KMS-11 (cell line): ENCODE data around the gene RIN3.

Experiments
- H2AFZ ChIP-seq: fragments of 200-600 bp; sonication (generic); 2 replicates; pipeline ENCODE4 v1.6.1; 2016; ENCODE audit warnings: antibody characterized with exemption, mixed run types, low read depth
- H3K27ac ChIP-seq: fragments of 200-600 bp; sonication (generic); 2 replicates; pipeline ENCODE4 v1.6.1; 2016; ENCODE audit warnings: mild to moderate bottlenecking, mixed run types
- H3K27me3 ChIP-seq: fragments of 200-600 bp; sonication (generic); 2 replicates; pipeline ENCODE4 v1.6.1; 2017; ENCODE audit warnings: mild to moderate bottlenecking, low read depth, mixed run types, moderate library complexity; ENCODE audit not compliant: insufficient read depth
- H3K36me3 ChIP-seq: fragments of 200-600 bp; sonication (generic); 2 replicates; pipeline ENCODE4 v1.6.1; 2017; ENCODE audit warnings: mild to moderate bottlenecking, mixed run types; ENCODE audit not compliant: insufficient read depth
- H3K4me1 ChIP-seq: fragments of 200-600 bp; sonication (generic); 2 replicates; pipeline ENCODE4 v1.6.1; 2016; ENCODE audit warnings: mild to moderate bottlenecking, low read depth, mixed run types; ENCODE audit not compliant: poor library complexity, severe bottlenecking
- H3K4me2 ChIP-seq: fragments of 200-600 bp; sonication (generic); 2 replicates; pipeline ENCODE4 v1.7.0; 2016; ENCODE audit warnings: mild to moderate bottlenecking, mixed run types
- H3K4me3 ChIP-seq: fragments of 200-600 bp; sonication (generic); IDR thresholded peaks from 2 replicates; pipeline ENCODE4 v1.6.1; 2017; ENCODE audit warnings: low read depth, low read length, mixed read lengths; ENCODE audit not compliant: insufficient read depth
- H3K79me2 ChIP-seq: fragments of 200-600 bp; sonication (generic); 2 replicates; pipeline ENCODE4 v1.6.1; 2016; ENCODE audit warnings: low read depth, mixed run types; ENCODE audit not compliant: insufficient read depth
- H3K9ac ChIP-seq: fragments of 200-600 bp; sonication (generic); 2 replicates; pipeline ENCODE4 v1.6.1; 2016; ENCODE audit warnings: mild to moderate bottlenecking, mixed run types
- H4K20me1 ChIP-seq: fragments of 200-600 bp; sonication (generic); 2 replicates; pipeline ENCODE4 v1.6.1; 2016; ENCODE audit warnings: mild to moderate bottlenecking, mixed run types; ENCODE audit not compliant: insufficient read depth
- CTCF ChIP-seq: fragments of 200-600 bp; sonication (generic); conservative IDR thresholded peaks from 2 replicates; pipeline ENCODE4 v1.6.1; 2017; ENCODE audit warnings: low read depth, mild to moderate bottlenecking, antibody characterized with exemption, low read length, moderate library complexity, mixed read lengths

The RIN3 gene

GRCh38 chr14:92734618-92735017, 221.0 kb downstream of the RIN3 start:
- Histone ChIP-seq H3K27me3 (no peaks in the 10 kb centered on the region), H3K4me3 (no peak overlapping the region), H3K9ac (no peak overlapping the region), H3K27ac (no peak overlapping the region), H3K36me3 (no peaks in the 10 kb centered on the region), H3K79me2 (no peaks in the 10 kb centered on the region; the same call in 1 of the 2 replicates), H2AFZ (no peak overlapping the region), H4K20me1 (no peaks in the 10 kb centered on the region), H3K4me2 (no peak overlapping the region), H3K4me1 (peaks cover 55% of the 10 kb centered on the region)
- TF ChIP-seq CTCF: no peak

- H4K20me1 ChIP-seq: no peaks in the 10 kb centered on the region
- no peak overlapping the region for H3K9ac ChIP-seq
- no peak overlapping the region for H3K4me3 ChIP-seq
- H3K4me1 ChIP-seq: peaks cover 49% of the 10 kb centered on the region
- H3K4me2 ChIP-seq: no peak overlapping the region; the same call in 1 of the 2 replicates
- H2AFZ ChIP-seq: no peak overlapping the region
- no peak for TF ChIP-seq CTCF
- no peaks in the 10 kb centered on the region for H3K27me3 ChIP-seq
- no peak overlapping the region for H3K27ac ChIP-seq
- no peaks in the 10 kb centered on the region for H3K36me3 ChIP-seq
- H3K79me2 ChIP-seq: no peaks in the 10 kb centered on the region; the same call in 1 of the 2 replicates
Observed at GRCh38 chr14:92735344-92735743, 221.8 kb downstream of the RIN3 start.

GRCh38 chr14:92737206-92737605, 223.6 kb downstream of the RIN3 start:
- H3K4me2 ChIP-seq: peak overlapping the region; percentile 73; the same call in 1 of the 2 replicates
- no peak overlapping the region for H2AFZ ChIP-seq
- no peaks in the 10 kb centered on the region; the same call in 1 of the 2 replicates for H3K79me2 ChIP-seq
- peak overlapping the region; percentile 45 for H3K27ac ChIP-seq
- peaks cover 35% of the 10 kb centered on the region for H3K4me1 ChIP-seq
- H3K4me3 ChIP-seq: no peak overlapping the region
- H3K9ac ChIP-seq: no peak overlapping the region
- TF ChIP-seq CTCF: no peak
- H3K36me3 ChIP-seq: no peaks in the 10 kb centered on the region
- no peaks in the 10 kb centered on the region for H3K27me3 ChIP-seq
- no peaks in the 10 kb centered on the region for H4K20me1 ChIP-seq

GRCh38 chr14:92737619-92738188, 224.1 kb downstream of the RIN3 start:
- peak overlapping the region; percentile 73; the same call in 1 of the 2 replicates for H3K4me2 ChIP-seq
- no peak overlapping the region for H3K4me3 ChIP-seq
- no peak overlapping the region for H3K9ac ChIP-seq
- H3K36me3 ChIP-seq: no peaks in the 10 kb centered on the region
- no peaks in the 10 kb centered on the region; the same call in 1 of the 2 replicates for H3K79me2 ChIP-seq
- no peak overlapping the region for H2AFZ ChIP-seq
- peaks cover 35% of the 10 kb centered on the region for H3K4me1 ChIP-seq
- peak overlapping the region; percentile 45 for H3K27ac ChIP-seq
- H4K20me1 ChIP-seq: no peaks in the 10 kb centered on the region
- TF ChIP-seq CTCF: no peak
- no peaks in the 10 kb centered on the region for H3K27me3 ChIP-seq
